Fibroblast of gingiva (primary cell): ENCODE data around the gene CFAP99.
"Not testable (repeated sequence)": the region's sequence is repeated elsewhere in the genome, so short reads cannot be mapped to it uniquely, and the experiment has no call there.

Experiments used
- DNase-seq: peaks from one replicate; pipeline ENCODE4 v3.0.0-alpha.2; 2011; ENCODE audit warnings: low read depth

Gene CFAP99

GRCh38 chr4:2418650-2419571 lies at the start of gene CFAP99:
TSS of gene CFAP99 (plus strand) at chr4:2418955.
- DNase-seq, result peak; percentile 90

- DNase-seq, result no peak
Observed at GRCh38 chr4:2370597-2371320, 48.0 kb upstream of the CFAP99 start.

- no peak for DNase-seq
Observed at GRCh38 chr4:2371765-2372487, 46.8 kb upstream of the CFAP99 start.

GRCh38 chr4:2372488-2373030 lies 46.2 kb upstream of the CFAP99 start:
- no peak for DNase-seq

GRCh38 chr4:2373532-2373931 lies 45.2 kb upstream of the CFAP99 start:
- no peak for DNase-seq

GRCh38 chr4:2375427-2375826 lies 43.3 kb upstream of the CFAP99 start:
- no peak for DNase-seq

- no peak for DNase-seq
Observed at GRCh38 chr4:2377241-2377640, 41.5 kb upstream of the CFAP99 start.

GRCh38 chr4:2378401-2378800 lies 40.4 kb upstream of the CFAP99 start:
- no peak for DNase-seq

- no peak for DNase-seq
Observed at GRCh38 chr4:2378898-2379297, 39.9 kb upstream of the CFAP99 start.

GRCh38 chr4:2380589-2380988 lies 38.2 kb upstream of the CFAP99 start:
- not testable (repeated sequence) for DNase-seq

- not testable (repeated sequence) for DNase-seq
Observed at GRCh38 chr4:2382769-2383202, 36.0 kb upstream of the CFAP99 start.

- DNase-seq, result not testable (repeated sequence)
Observed at GRCh38 chr4:2383220-2383631, 35.5 kb upstream of the CFAP99 start.

- no peak for DNase-seq
Observed at GRCh38 chr4:2383760-2384159, 35.0 kb upstream of the CFAP99 start.

- DNase-seq, result no peak
Observed at GRCh38 chr4:2384245-2384644, 34.5 kb upstream of the CFAP99 start.

GRCh38 chr4:2385516-2385915 lies 33.2 kb upstream of the CFAP99 start:
- no peak for DNase-seq

- no peak for DNase-seq
Observed at GRCh38 chr4:2386717-2387116, 32.0 kb upstream of the CFAP99 start.

- DNase-seq, result no peak
Observed at GRCh38 chr4:2387218-2387617, 31.5 kb upstream of the CFAP99 start.

GRCh38 chr4:2387829-2388228 lies 30.9 kb upstream of the CFAP99 start:
- no peak for DNase-seq

GRCh38 chr4:2388429-2389182 lies 30.1 kb upstream of the CFAP99 start:
- peak; percentile 11 for DNase-seq

- no peak for DNase-seq
Observed at GRCh38 chr4:2389691-2390090, 29.1 kb upstream of the CFAP99 start.

GRCh38 chr4:2390146-2390545 lies 28.6 kb upstream of the CFAP99 start:
- no peak for DNase-seq
